ACC112 (cell line): ENCODE measurements around the gene CCZ1B.
"Not testable (repeated sequence)": the region's sequence is repeated elsewhere in the genome, so short reads cannot be mapped to it uniquely, and the experiment has no call there.

Source experiments
- H2AFZ ChIP-seq: fragments of 200-600 bp; sonication (generic); one replicate; pipeline ENCODE4 v1.6.0; 2017; ENCODE audit warnings: antibody characterized with exemption, low read length; ENCODE audit not compliant: unreplicated experiment
- H3K27ac ChIP-seq: fragments of 200-600 bp; sonication (generic); 2 replicates; pipeline ENCODE4 v1.5.1; 2014; ENCODE audit warnings: low read depth, mild to moderate bottlenecking, antibody characterized with exemption, low read length, moderate library complexity
- H3K27me3 ChIP-seq: fragments of 200-600 bp; sonication (generic); 2 replicates; pipeline ENCODE4 v1.6.1; 2014; ENCODE audit warnings: mild to moderate bottlenecking, antibody characterized with exemption, low read length, moderate library complexity, mixed read lengths; ENCODE audit not compliant: insufficient read depth
- H3K36me3 ChIP-seq: fragments of 200-600 bp; sonication (generic); 2 replicates; pipeline ENCODE4 v1.6.1; 2016; ENCODE audit warnings: mild to moderate bottlenecking, antibody characterized with exemption, low read length, moderate library complexity, mixed read lengths; ENCODE audit not compliant: insufficient read depth
- H3K4me1 ChIP-seq: fragments of 200-600 bp; sonication (generic); one replicate; pipeline ENCODE4 v1.6.1; 2016; ENCODE audit warnings: low read length, mixed read lengths; ENCODE audit not compliant: insufficient read depth, unreplicated experiment, control insufficient read depth
- H3K4me3 ChIP-seq: fragments of 200-600 bp; sonication (generic); 2 replicates; pipeline ENCODE4 v1.5.1; 2014; ENCODE audit warnings: mild to moderate bottlenecking, low read depth, low read length
- H3K79me2 ChIP-seq: fragments of 200-600 bp; sonication (generic); one replicate; pipeline ENCODE4 v1.6.0; 2016; ENCODE audit warnings: low read length; ENCODE audit not compliant: control insufficient read depth, unreplicated experiment, insufficient read depth

CCZ1B gene

GRCh38 chr7:6830026-6830425 lies 4.0 kb upstream of the CCZ1B start:
- not testable (repeated sequence) for H3K4me1 ChIP-seq, H2AFZ ChIP-seq, H3K4me3 ChIP-seq, H3K79me2 ChIP-seq, H3K27ac ChIP-seq, H3K36me3 ChIP-seq
- H3K27me3 ChIP-seq: peaks cover 24% of the 10 kb centered on the region

- not testable (repeated sequence) for H3K79me2 ChIP-seq, H2AFZ ChIP-seq, H3K27ac ChIP-seq, H3K4me3 ChIP-seq, H3K4me1 ChIP-seq, H3K36me3 ChIP-seq
- H3K27me3 ChIP-seq: peaks cover 24% of the 10 kb centered on the region
Observed at GRCh38 chr7:6829616-6830015, 3.5 kb upstream of the CCZ1B start.

DNA sequence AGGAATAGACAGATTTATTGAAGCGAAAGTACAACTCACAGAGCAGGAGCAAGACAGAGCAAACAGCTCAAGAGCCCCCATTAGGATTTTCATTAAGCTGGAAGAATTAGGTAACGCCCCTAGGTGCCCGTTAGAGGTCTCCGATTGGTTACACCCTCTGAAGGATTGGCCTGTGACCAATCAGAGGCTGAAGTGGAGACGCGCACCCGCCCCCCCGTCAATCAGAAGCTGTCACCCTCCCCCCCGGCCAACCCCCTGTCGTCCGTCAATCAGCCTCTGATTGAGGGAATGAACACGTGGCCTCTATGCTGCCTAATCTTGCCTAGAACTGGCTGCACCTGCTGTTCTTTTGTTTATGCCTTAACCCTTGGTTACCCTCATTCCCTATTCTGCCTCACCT lies 1.1 kb upstream of the CCZ1B start:
- H3K79me2 ChIP-seq, H3K27ac ChIP-seq, H3K4me3 ChIP-seq, H2AFZ ChIP-seq, H3K4me1 ChIP-seq, H3K36me3 ChIP-seq: not testable (repeated sequence)
- H3K27me3 ChIP-seq: peaks cover 12% of the 10 kb centered on the region

DNA sequence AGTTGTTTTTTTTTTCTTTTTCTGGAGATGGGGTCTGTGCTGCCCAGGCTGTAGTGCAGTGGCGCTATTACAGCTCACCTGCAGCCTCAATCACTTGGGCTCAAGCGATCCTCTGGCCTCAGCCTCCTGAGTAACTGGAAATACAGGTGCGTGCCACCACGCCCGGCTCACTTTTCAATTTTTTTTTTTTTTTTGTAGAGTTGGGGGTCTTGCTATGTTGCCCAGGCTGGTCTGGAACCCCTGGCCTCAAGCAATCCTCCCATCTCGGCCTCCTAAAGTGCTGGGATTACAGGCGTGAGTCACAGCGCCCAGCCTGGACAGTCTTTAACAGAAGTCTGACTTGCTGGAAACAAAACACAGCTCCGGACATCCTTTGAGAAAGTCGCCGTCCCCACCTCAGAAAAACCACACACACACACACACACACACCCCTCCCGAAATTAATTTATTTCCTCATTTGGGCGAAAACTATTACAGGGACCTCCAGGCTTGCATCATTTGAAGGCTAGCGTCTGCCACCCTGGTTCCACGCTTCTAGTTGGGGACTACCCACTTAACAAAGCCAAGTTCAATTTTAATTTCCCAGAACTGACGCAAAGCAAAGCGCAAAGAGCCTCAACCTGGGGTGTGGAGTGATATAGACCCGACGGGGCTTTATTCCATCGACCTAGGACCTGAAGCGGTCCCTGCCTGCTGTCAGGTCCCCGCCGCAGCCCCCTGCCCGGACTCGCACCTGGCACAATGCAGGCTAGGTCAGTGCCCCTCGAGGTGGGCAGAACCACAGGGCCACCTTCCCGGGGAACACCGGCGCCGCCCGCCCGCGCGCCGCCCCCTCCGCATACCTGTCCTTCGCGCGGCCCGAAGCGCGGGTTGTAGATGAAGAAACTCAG lies 594 bp downstream of the CCZ1B start:
- not testable (repeated sequence) for H3K27ac ChIP-seq, H3K36me3 ChIP-seq, H3K79me2 ChIP-seq, H3K27me3 ChIP-seq, H2AFZ ChIP-seq, H3K4me1 ChIP-seq
- peak overlapping the region; percentile 67 for H3K4me3 ChIP-seq

DNA sequence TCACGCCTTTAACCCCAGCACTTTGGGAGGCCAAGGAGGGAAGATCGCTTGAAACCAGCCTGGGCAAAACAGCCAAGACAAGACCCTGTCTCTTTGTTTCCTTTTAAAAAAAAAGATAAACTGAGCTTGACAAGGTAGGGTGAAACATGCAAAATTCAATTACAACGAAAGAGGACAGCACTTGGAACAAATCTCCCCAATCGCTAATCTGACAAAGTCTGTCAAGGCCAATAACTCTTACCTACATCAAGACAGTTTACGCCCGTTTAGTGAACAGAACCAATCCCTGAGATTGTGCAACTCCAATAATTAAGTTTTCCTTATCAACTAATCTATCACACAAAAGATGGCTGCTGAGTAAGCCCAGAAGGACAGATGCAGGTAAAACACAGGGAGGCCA lies 4.5 kb downstream of the CCZ1B start:
- H3K36me3 ChIP-seq, H3K27ac ChIP-seq, H2AFZ ChIP-seq, H3K27me3 ChIP-seq, H3K4me1 ChIP-seq, H3K79me2 ChIP-seq, H3K4me3 ChIP-seq: not testable (repeated sequence)

GRCh38 chr7:6815470-6815869 lies 10.6 kb downstream of the CCZ1B start:
- not testable (repeated sequence) for H3K27ac ChIP-seq, H3K36me3 ChIP-seq, H3K4me3 ChIP-seq

GRCh38 chr7:6813011-6813410 lies 13.1 kb downstream of the CCZ1B start:
- not testable (repeated sequence) for H3K4me1 ChIP-seq, H3K4me3 ChIP-seq, H3K27me3 ChIP-seq, H3K79me2 ChIP-seq, H2AFZ ChIP-seq, H3K36me3 ChIP-seq, H3K27ac ChIP-seq

More at GRCh38 chr7:6815470-6815869, 10.6 kb downstream of the CCZ1B start:
- H3K4me1 ChIP-seq, H3K27me3 ChIP-seq, H2AFZ ChIP-seq, H3K79me2 ChIP-seq: not testable (repeated sequence)

GRCh38 chr7:6807959-6808358 lies 18.1 kb downstream of the CCZ1B start:
- not testable (repeated sequence) for H3K4me1 ChIP-seq, H3K79me2 ChIP-seq, H3K27me3 ChIP-seq, H3K4me3 ChIP-seq, H3K36me3 ChIP-seq, H2AFZ ChIP-seq, H3K27ac ChIP-seq

DNA sequence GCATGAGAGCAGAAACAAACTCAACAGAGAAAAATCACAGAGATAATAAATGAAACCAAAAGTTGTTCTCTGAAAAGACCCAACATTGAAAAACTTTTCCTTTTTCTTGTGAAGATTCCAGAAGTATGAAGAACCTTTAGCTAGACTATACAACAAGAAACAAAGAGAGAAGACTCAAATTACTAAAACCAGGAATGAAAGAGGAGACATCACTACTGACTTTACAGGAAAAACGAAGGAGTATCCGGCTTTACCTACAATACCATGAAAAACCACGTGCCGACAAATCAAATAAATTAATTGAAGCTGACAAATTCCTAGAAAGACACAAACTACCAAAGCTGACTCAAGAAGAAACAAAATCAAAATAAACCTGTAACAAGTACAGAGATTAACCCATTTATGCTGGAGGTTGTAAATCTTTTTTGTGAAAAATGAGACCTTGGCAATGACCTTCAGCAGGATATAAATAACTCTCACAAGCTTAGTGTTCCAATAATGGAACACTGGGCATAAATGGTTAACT lies 18.6 kb downstream of the CCZ1B start:
- H3K36me3 ChIP-seq, H2AFZ ChIP-seq, H3K4me3 ChIP-seq, H3K4me1 ChIP-seq, H3K27me3 ChIP-seq, H3K27ac ChIP-seq, H3K79me2 ChIP-seq: not testable (repeated sequence)

GRCh38 chr7:6800331-6800730 lies 25.7 kb downstream of the CCZ1B start:
- H3K4me3 ChIP-seq, H3K36me3 ChIP-seq, H2AFZ ChIP-seq, H3K4me1 ChIP-seq, H3K27ac ChIP-seq, H3K27me3 ChIP-seq, H3K79me2 ChIP-seq: not testable (repeated sequence)

DNA sequence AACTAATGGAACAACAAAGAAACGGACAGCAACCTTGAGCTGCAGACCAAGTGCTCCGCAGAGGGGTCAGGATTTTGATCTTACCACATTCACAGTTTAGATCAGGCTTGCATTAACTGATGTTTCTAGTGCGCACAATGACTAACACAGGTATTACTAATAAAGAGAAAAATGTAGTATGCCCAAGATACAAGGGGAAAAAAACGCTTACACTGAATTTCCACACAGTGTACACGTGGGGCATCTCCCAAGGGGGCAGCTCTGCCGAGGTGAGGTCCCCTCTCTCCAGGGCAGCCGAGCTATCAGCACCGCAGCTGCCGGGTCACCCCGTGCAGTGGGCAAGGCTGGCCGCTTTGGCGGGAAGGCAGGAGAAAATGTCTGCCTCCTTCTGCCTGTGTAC lies 26.2 kb downstream of the CCZ1B start:
- H3K79me2 ChIP-seq, H3K36me3 ChIP-seq, H2AFZ ChIP-seq, H3K4me1 ChIP-seq, H3K27ac ChIP-seq, H3K27me3 ChIP-seq, H3K4me3 ChIP-seq: not testable (repeated sequence)
